GM12801 (cell line): ENCODE results near the gene PTPN13.

Source experiments
- TF ChIP-seq, protein P1 (sequence below): IDR thresholded peaks from one replicate; pipeline ENCODE4 v1.5.1; 2011; ENCODE audit warnings: control low read depth; ENCODE audit not compliant: insufficient read length; ENCODE audit errors: extremely low read depth

Gene PTPN13

GRCh38 chr4:86788826-86789225 lies 194.7 kb downstream of the PTPN13 start:
- TF ChIP-seq, protein P1, sequence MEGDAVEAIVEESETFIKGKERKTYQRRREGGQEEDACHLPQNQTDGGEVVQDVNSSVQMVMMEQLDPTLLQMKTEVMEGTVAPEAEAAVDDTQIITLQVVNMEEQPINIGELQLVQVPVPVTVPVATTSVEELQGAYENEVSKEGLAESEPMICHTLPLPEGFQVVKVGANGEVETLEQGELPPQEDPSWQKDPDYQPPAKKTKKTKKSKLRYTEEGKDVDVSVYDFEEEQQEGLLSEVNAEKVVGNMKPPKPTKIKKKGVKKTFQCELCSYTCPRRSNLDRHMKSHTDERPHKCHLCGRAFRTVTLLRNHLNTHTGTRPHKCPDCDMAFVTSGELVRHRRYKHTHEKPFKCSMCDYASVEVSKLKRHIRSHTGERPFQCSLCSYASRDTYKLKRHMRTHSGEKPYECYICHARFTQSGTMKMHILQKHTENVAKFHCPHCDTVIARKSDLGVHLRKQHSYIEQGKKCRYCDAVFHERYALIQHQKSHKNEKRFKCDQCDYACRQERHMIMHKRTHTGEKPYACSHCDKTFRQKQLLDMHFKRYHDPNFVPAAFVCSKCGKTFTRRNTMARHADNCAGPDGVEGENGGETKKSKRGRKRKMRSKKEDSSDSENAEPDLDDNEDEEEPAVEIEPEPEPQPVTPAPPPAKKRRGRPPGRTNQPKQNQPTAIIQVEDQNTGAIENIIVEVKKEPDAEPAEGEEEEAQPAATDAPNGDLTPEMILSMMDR = no peak

DNA sequence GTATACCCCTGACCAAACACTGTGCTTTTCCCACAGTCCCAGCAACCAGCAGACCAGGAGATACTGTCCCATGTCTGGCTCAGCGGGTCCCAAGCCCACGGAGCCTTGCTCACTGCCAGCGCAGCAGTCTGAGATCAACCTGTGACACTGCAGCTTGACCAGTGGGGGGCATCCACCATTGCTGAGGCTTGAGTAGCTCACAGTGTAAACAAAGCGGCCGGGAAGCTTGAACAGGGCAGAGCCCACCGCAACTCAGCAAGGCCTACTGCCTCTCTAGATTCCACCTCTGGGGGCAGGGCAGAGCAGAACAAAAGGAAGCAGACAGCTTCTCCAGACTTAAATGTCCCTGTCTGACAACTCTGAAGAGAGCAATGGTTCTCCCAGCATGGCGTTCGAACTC lies 197.0 kb downstream of the PTPN13 start:
- TF ChIP-seq, protein P1 = no peak

DNA sequence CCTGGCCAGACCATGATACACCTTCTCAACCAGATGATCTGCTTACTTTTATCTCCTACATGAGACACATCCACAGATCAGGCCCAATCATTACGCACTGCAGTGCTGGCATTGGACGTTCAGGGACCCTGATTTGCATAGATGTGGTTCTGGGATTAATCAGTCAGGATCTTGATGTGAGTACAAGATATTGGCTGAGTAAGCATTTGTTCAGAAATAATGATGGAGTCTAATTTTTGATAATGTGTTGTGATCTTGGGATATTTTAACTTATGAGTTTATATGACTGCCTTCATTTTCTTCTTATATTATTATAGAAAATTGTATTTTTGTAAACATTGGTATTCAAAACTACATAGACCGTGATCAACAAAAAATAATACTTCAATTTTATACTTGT lies 215.7 kb downstream of the PTPN13 start:
- TF ChIP-seq, protein P1 = no peak

DNA sequence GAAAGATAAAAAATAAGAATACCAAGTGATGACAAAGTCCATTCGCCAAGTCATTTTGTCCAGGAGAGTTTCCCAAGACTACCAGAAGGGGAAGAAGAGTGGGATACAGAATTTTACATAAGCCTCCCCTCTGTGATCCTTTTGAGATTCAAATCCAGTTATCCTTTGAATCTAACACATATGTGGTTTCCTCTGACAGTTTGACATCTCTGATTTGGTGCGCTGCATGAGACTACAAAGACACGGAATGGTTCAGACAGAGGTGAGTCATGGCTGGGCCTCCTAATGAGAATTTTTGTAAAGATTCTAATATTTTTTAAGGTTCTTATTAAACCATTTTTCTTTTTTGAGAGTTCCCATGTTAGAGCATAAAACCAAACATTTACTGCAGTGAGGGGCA lies 216.7 kb downstream of the PTPN13 start:
- TF ChIP-seq, protein P1 = no peak

DNA sequence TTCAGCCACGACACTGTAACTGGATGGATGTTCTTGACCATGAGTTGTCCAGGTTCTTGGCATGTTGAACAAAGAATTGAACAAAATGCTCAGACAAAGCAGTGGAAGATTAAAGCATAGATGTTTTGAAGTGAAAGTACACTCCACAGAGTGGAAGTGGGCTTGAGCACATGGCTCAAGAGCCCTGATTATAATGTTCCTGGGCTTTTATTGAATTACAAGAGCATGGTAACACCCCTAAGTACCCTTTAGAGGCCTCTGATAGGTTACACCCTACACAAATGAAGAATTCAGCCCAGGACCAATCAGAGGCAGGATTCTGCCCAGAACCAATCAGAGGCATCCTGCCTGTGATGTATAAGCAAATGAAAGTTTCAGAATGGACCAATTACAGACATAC lies 221.5 kb downstream of the PTPN13 start:
- TF ChIP-seq, protein P1 = no peak

DNA sequence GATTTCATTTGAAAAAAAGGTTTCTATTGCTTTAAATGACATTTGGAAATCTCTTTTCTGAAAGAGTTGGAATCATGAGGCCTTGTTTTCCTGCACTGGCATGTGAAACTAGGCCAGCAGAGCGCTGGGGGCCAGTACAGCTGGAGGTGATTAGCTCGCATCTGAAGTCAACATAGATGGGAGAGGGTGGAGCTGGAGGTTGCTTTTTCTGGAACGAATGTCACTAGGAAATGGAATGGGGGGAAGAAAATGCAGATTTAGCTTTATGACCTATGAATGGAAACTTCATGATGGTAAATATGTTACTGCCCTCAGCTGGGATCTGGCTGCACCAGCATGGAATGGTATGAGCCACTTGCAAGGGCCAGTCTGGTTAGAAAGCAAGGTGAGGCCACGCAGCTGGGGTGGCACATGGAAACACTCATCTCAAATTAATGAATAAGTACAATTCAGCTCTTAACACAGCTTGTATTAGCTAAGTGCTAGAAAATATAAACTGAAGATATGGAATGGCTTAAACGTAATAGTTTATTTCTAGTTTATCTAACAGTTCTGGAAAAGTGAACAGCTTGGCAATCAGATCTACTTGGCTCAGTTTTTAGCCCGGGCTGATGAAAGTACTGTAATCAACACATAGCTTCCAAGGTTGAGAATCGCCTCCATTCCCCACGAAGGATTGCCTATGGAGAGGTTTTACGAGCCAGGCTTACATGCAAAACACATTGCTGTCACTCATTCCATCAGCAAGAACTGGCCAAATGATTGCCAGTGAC lies 222.6 kb downstream of the PTPN13 start:
- TF ChIP-seq, protein P1 = no peak

GRCh38 chr4:86818211-86818610 lies 224.1 kb downstream of the PTPN13 start:
- TF ChIP-seq, protein P1 = no peak

GRCh38 chr4:86818841-86819240 lies 224.7 kb downstream of the PTPN13 start:
- TF ChIP-seq, protein P1 = no peak
